ENCODE data around the gene ZNF778. TPM values are rescaled to one million over a fixed set of nuclear protein-coding genes. Genes with fewer than 3 reads are reported as not detected.

The ZNF778 gene
- total RNA-seq, 4 donors from 2014 or later: 7.5 to 23.3 (median 11.9) TPM

DNA sequence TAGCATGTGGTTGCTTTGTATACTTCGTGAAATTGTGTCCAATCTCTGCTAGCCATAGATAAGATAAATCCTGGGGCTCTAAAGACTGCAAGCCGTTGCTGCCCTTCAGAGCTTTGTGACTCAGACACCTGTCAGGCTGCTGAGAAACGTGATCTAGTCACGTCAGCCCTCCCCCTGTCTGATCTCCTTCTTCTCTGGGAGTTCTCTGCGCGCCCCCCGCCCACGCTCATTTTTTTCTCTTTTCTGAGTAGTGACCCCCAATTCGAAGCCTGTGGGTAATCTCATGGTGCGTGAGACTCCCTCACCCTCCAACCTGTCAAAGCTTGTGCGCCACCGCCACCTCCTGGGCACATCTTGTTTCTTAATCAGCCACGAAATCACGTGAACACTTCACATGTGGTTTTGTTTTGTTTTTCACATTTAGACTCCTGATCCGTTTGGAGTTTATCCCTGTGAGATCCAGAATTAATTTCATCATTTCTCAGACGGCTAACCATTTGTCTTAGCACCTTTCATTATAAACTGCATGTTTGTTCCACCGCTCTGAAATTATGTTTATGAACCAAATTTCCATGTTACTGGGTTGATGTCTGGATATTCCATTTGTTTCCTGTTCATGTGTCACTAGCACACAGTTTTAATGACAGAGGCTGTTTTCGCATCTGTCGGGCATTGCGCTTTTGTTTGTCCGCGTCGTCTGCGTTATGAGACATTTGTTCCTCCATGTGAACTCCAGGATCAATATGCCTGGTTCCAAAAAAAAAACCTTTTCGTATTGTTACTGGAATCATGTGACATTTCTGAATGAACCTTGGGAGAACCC lies 977 bp upstream of the ZNF778 start:
- TF ChIP-seq CTCF (IDR thresholded peaks at IDR 0.05; ENCODE audit: low read depth): no peak

DNA sequence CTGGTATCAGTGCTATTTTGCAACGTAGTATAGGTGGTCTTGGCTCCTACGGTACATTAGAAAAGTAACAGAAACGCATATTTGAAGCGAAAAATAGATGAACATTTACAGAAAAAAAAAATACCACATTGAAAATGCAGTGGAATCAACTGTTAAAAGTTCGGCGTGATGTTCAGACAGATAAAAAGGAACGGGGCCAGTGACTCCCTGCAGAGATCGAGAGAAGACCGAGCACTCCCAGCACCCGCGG lies 440 bp upstream of the ZNF778 start:
- TF ChIP-seq CTCF (IDR thresholded peaks at IDR 0.05; ENCODE audit: low read depth): no peak

DNA sequence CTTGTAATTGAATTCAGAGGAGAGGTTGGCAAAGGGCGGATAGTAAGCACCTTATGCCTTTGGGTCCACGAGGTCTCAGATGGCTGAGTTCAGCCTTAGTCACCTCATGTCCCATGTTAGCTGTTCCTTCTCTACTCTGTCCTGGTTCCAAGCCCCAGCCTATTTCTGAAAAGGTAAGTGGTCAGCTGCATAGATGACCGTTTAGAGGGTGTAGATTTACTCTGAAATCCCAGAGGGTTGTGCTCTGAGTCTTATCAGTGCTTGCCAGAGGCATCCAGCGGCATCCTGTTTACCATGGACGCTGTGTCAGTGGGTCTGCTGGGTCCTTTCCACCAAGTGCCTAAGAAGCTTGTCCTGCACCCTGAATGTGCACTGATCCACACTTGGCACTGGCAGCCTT lies 1.9 kb downstream of the ZNF778 start:
- no peak for TF ChIP-seq CTCF (IDR thresholded peaks at IDR 0.05; ENCODE audit: low read depth)

DNA sequence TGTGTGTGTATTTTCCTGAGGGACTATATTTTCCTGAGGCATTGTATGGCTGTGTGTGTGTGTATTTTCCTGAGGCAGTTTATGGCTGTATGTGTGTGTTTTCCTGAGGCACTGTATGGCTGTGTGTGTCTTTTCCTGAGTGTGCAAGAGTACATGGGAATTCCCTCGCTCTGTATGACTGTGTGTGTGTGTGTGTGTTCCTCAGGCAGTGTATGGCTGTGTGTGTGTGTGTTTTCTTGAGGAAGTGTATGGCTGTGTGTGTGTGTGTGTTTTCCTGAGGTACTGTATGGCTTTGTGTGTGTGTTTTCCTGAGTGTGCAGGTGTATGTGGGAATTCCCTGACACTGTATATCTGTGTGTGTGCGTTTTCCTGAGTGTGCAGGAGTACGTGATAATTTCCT lies 4.1 kb downstream of the ZNF778 start:
- TF ChIP-seq CTCF (IDR thresholded peaks at IDR 0.05; ENCODE audit: low read depth): no peak

- no peak for TF ChIP-seq CTCF (IDR thresholded peaks at IDR 0.05; ENCODE audit: low read depth)
These were observed 5.4 kb downstream of the ZNF778 start for GRCh38 chr16:89222931-89223330.

DNA sequence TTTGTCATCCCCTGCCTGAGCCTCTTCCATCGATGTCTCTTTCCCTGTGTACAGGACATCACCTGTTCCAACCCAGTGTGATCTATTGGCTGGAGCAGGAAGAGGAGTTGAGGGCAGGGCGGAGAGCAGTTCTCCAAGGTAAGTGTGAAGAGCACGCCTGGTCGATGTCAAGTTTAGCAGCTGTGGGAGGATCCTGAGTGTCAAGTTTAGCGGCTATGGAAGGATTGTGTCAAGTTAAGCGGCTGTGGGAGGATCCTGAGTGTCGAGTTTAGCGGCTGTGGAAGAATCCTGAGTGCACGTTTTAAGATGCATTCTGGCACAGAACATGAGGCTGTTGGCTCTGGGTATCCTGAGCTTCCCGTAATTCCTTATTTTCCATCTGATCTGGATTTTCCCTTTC lies 7.2 kb downstream of the ZNF778 start:
- TF ChIP-seq CTCF (IDR thresholded peaks at IDR 0.05; ENCODE audit: low read depth): no peak

DNA sequence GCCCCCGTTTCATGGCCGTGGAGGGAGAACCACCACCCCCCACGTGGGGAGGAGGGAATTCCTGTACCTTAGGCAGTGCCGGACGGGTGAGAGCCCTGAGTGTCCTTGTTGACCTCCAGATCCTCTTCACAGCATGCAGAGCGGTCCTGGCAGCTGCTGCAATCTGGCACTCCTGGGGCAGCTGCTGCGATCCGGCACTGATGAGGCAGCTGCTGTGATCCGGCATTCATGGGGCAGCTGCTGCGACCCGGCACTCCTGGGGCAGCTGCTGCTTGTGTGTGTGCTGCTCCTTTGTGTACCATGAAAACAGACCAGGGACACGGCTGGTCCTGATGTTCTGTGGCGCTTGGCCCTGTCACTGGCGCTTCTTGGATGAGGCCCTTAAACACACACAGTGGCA lies 12.8 kb downstream of the ZNF778 start:
- TF ChIP-seq CTCF (IDR thresholded peaks at IDR 0.05; ENCODE audit: low read depth): no peak
